Activated CD8-positive, alpha-beta T cell treated with anti-CD3 and anti-CD28 coated beads for 36 hours (primary cell): ENCODE measurements around the gene ACTL8. TPM values are rescaled to one million over a fixed set of nuclear protein-coding genes. Genes with fewer than 3 reads are reported as not detected.

Source experiments
- ATAC-seq: fragments of 200-7000 bp; cut with Tn5 transposase; one replicate; pipeline ENCODE4 v1.10.0; 2021; ENCODE audit warnings: mild to moderate bottlenecking, moderate library complexity
- CTCF ChIA-PET: fragments of 350-600 bp; sonication (Branson Sonifier 250); formaldehyde crosslinking; loops from one replicate; lab custom pipeline; 2021; ENCODE audit warnings: antibody characterized with exemption; lab: Charles Lee
- POLR2A ChIA-PET: fragments of 350-600 bp; sonication (Branson Sonifier 250); formaldehyde crosslinking; loops from one replicate; lab custom pipeline; 2021; ENCODE audit warnings: antibody characterized with exemption; lab: Charles Lee
- DNase-seq: peaks from one replicate; pipeline ENCODE4 v3.0.0-alpha.2; 2020
- H3K27ac Mint-ChIP-seq: one replicate; pipeline ENCODE4 v1.8.0; 2021; ENCODE audit warnings: mild to moderate bottlenecking, mixed read lengths
- H3K27me3 Mint-ChIP-seq: one replicate; pipeline ENCODE4 v1.8.0; 2021; ENCODE audit warnings: mixed read lengths
- H3K36me3 Mint-ChIP-seq: one replicate; pipeline ENCODE4 v1.8.0; 2021; ENCODE audit warnings: low read depth, mixed read lengths
- H3K4me1 Mint-ChIP-seq: one replicate; pipeline ENCODE4 v1.8.0; 2021; ENCODE audit warnings: low read depth, mixed read lengths
- H3K4me3 Mint-ChIP-seq: one replicate; pipeline ENCODE4 v1.8.0; 2021; ENCODE audit warnings: mild to moderate bottlenecking, moderate library complexity, mixed read lengths
- H3K9me3 Mint-ChIP-seq: one replicate; pipeline ENCODE4 v1.8.0; 2021; ENCODE audit warnings: mixed read lengths
- CTCF ChIP-seq: fragments of 200-600 bp; IDR thresholded peaks from one replicate; pipeline ENCODE4 v1.8.0; 2022; ENCODE audit warnings: antibody characterized with exemption, mild to moderate bottlenecking
- intact Hi-C: fragments of 100-400 bp; cut with micrococcal nuclease; formaldehyde crosslinking; loops from one replicate; pipeline ENCODE4 v1.10.0; 2022
- total RNA-seq, 2 experiments: library from RNA; stranded (reverse); gene quantifications; one replicate each; pipeline ENCODE4 v1.2.3, GENCODE V29; 2021

Gene ACTL8
- total RNA-seq, 2 experiments from 2014 or later = not detected

- Mint-ChIP-seq H3K36me3 (no peaks in the 10 kb centered on the region), H3K9me3 (no peaks in the 10 kb centered on the region), H3K27ac (no peak overlapping the region), H3K27me3 (no peaks in the 10 kb centered on the region), H3K4me1 (no peaks in the 10 kb centered on the region), H3K4me3 (no peak overlapping the region)
- POLR2A ChIA-PET = no interaction called here
- DNase-seq (no peak), ATAC-seq (no peak)
- no peak for TF ChIP-seq CTCF
- intact Hi-C loops = no loop called here
- CTCF ChIA-PET = no interaction called here
Measured at GRCh38 chr1:17729248-17729647, 25.9 kb upstream of the ACTL8 start.

- no peaks in the 10 kb centered on the region for H3K9me3 Mint-ChIP-seq
- no peak for DNase-seq
- TF ChIP-seq CTCF = no peak
- intact Hi-C loops = no loop called here
- no peaks in the 10 kb centered on the region for H3K27me3 Mint-ChIP-seq
- H3K4me1 Mint-ChIP-seq = no peaks in the 10 kb centered on the region
- no peaks in the 10 kb centered on the region for H3K36me3 Mint-ChIP-seq
- ChIA-PET POLR2A (no interaction called here), CTCF (no interaction called here)
- H3K27ac Mint-ChIP-seq = no peak overlapping the region
- H3K4me3 Mint-ChIP-seq = no peak overlapping the region
- ATAC-seq = no peak
Measured at GRCh38 chr1:17729909-17730308, 25.2 kb upstream of the ACTL8 start.

GRCh38 chr1:17731460-17731859 lies 23.7 kb upstream of the ACTL8 start:
- POLR2A ChIA-PET = no interaction called here
- intact Hi-C loops = no loop called here
- CTCF ChIA-PET = no interaction called here
- Mint-ChIP-seq H3K27ac (no peak overlapping the region), H3K27me3 (no peaks in the 10 kb centered on the region), H3K4me3 (no peak overlapping the region), H3K36me3 (no peaks in the 10 kb centered on the region), H3K9me3 (no peaks in the 10 kb centered on the region), H3K4me1 (no peaks in the 10 kb centered on the region)
- DNase-seq = no peak
- ATAC-seq = no peak
- no peak for TF ChIP-seq CTCF

GRCh38 chr1:17732475-17732874 lies 22.7 kb upstream of the ACTL8 start:
- Mint-ChIP-seq H3K27me3 (no peaks in the 10 kb centered on the region), H3K4me1 (no peaks in the 10 kb centered on the region), H3K9me3 (no peaks in the 10 kb centered on the region), H3K27ac (no peak overlapping the region), H3K36me3 (no peaks in the 10 kb centered on the region), H3K4me3 (no peak overlapping the region)
- ChIA-PET CTCF (no interaction called here), POLR2A (interaction anchor here (0.5 kb wide), 1 partner anchor 996 kb away, joined by 3 read pairs; no protein-coding TSS in a partner anchor)
- no peak for DNase-seq
- intact Hi-C loops = no loop called here
- no peak for ATAC-seq
- TF ChIP-seq CTCF = no peak

- H3K27me3 Mint-ChIP-seq = no peaks in the 10 kb centered on the region
- H3K27ac Mint-ChIP-seq = no peak overlapping the region
- TF ChIP-seq CTCF = no peak
- CTCF ChIA-PET = no interaction called here
- DNase-seq (no peak), ATAC-seq (no peak)
- intact Hi-C loops = no loop called here
- no peaks in the 10 kb centered on the region for H3K4me1 Mint-ChIP-seq
- POLR2A ChIA-PET = no interaction called here
- H3K9me3 Mint-ChIP-seq = no peaks in the 10 kb centered on the region
- no peaks in the 10 kb centered on the region for H3K36me3 Mint-ChIP-seq
- no peak overlapping the region for H3K4me3 Mint-ChIP-seq
Measured at GRCh38 chr1:17733661-17734060, 21.5 kb upstream of the ACTL8 start.
